Fibroblast of lung (primary cell): ENCODE data around the gene ITGA5. TPM values are rescaled to one million over a fixed set of nuclear protein-coding genes. Genes with fewer than 3 reads are reported as not detected.
A peak's percentile ranks its signal among the peaks of the same experiment; 100 is the strongest.

Experiments
- DNase-seq, 2 donors: peaks; one replicate each; pipeline versions ENCODE4 v3.0.0 to v3.0.0-alpha.2; 2010; ENCODE audit warnings: low read depth in 2 of 2
- H2AFZ ChIP-seq: 2 replicates; pipeline ENCODE4 v1.5.1; 2012; ENCODE audit warnings: low read length, control low read depth, inconsistent platforms
- H3K27ac ChIP-seq: 2 replicates; pipeline ENCODE4 v1.5.1; 2011; ENCODE audit warnings: low read length, control low read depth; ENCODE audit not compliant: insufficient read depth
- H3K27me3 ChIP-seq: 2 replicates; pipeline ENCODE4 v1.5.1; 2011; ENCODE audit warnings: mild to moderate bottlenecking, low read length; ENCODE audit not compliant: control insufficient read depth, insufficient read depth
- H3K36me3 ChIP-seq: 2 replicates; pipeline ENCODE4 v1.5.1; 2011; ENCODE audit warnings: low read length; ENCODE audit not compliant: control insufficient read depth, insufficient read depth
- H3K4me1 ChIP-seq: 2 replicates; pipeline ENCODE4 v1.5.1; 2011; ENCODE audit warnings: low read length; ENCODE audit not compliant: control insufficient read depth, insufficient read depth; ENCODE audit errors: extremely low read depth
- H3K4me2 ChIP-seq: 2 replicates; pipeline ENCODE4 v1.5.1; 2011; ENCODE audit warnings: low read length, control low read depth; ENCODE audit not compliant: insufficient read depth; ENCODE audit errors: extremely low read depth
- H3K4me3 ChIP-seq, 4 experiments: fragments of 200-600 bp in 1 of 4; sonication (generic) in 1 of 4; replicated peaks in 1 of 4; 2 replicates each; pipeline ENCODE4 v1.5.1; 2011 to 2016; ENCODE audit warnings: low read length in 4 of 4, low read depth in 3 of 4, mild to moderate bottlenecking in 3 of 4, control low read depth in 2 of 4, inconsistent platforms in 1 of 4, mixed read lengths in 1 of 4; ENCODE audit not compliant: insufficient read depth in 1 of 4; ENCODE audit errors: control extremely low read depth in 1 of 4
- H3K79me2 ChIP-seq: 2 replicates; pipeline ENCODE4 v1.5.1; 2012; ENCODE audit warnings: mild to moderate bottlenecking, low read length, inconsistent platforms; ENCODE audit not compliant: control insufficient read depth, insufficient read depth
- H3K9ac ChIP-seq: 2 replicates; pipeline ENCODE4 v1.5.1; 2011; ENCODE audit warnings: mild to moderate bottlenecking, low read length, control low read depth; ENCODE audit not compliant: insufficient read depth
- H3K9me3 ChIP-seq: 2 replicates; pipeline ENCODE4 v1.5.1; 2012; ENCODE audit warnings: low read depth, low read length; ENCODE audit not compliant: control insufficient read depth, insufficient read depth
- H4K20me1 ChIP-seq: 2 replicates; pipeline ENCODE4 v1.5.1; 2011; ENCODE audit warnings: low read length; ENCODE audit not compliant: control insufficient read depth, insufficient read depth; ENCODE audit errors: extremely low read depth
- CTCF ChIP-seq, 2 donors: IDR thresholded peaks in 1 of 2; conservative IDR thresholded peaks in 1 of 2; 1 replicate in 1 of 2; 2 replicates in 1 of 2; pipeline ENCODE4 v1.5.1; 2011 to 2012; ENCODE audit warnings: low read length in 2 of 2, control low read depth in 1 of 2, inconsistent platforms in 1 of 2, low read depth in 1 of 2, mild to moderate bottlenecking in 1 of 2
- EZH2 ChIP-seq: IDR thresholded peaks from 2 replicates; pipeline ENCODE4 v1.5.1; 2012; ENCODE audit warnings: low read length, control low read depth, mild to moderate bottlenecking; ENCODE audit errors: missing control alignments
- polyA plus RNA-seq, 2 donors: library from polyadenylated mRNA; depleted of rRNA in 1 of 2; stranded (reverse) in 1 of 2; unstranded in 1 of 2; fragments of >200 nt; gene quantifications; 2 replicates each; pipeline ENCODE4 v1.2.1, GENCODE V29; 2011 to 2012; ENCODE audit warnings: missing spikeins in 1 of 2
- total RNA-seq: library from RNA; depleted of rRNA; stranded (reverse); fragments of >200 nt; gene quantifications from 2 replicates; pipeline ENCODE4 v1.2.1, GENCODE V29; 2014

ITGA5 gene
- total and polyA plus RNA-seq, 2 donors (not counting 1 experiment from before 2014, with no cell fraction given), result 199 to 232 TPM

GRCh38 chr12:54386403-54387113 lies 32.5 kb downstream of the ITGA5 start:
- no peaks in the 10 kb centered on the region for H3K79me2 ChIP-seq
- H3K27me3 ChIP-seq, result no peaks in the 10 kb centered on the region
- H3K36me3 ChIP-seq, result no peaks in the 10 kb centered on the region
- TF ChIP-seq CTCF (conservative IDR thresholded peaks at IDR 0.05 in 1 of 2, IDR thresholded peaks at IDR 0.05 in 1 of 2; ENCODE audit: low read depth in 1 of 2, low read length in 2 of 2), result no peak
- TF ChIP-seq EZH2, result no peak
- no peak overlapping the region for H2AFZ ChIP-seq
- no peak overlapping the region for H3K4me3 ChIP-seq
- H3K9ac ChIP-seq, result no peak overlapping the region
- H4K20me1 ChIP-seq, result no peaks in the 10 kb centered on the region
- H3K4me1 ChIP-seq, result peaks cover 5% of the 10 kb centered on the region
- H3K9me3 ChIP-seq, result no peaks in the 10 kb centered on the region
- no peak for DNase-seq
- H3K27ac ChIP-seq, result no peak overlapping the region
- H3K4me2 ChIP-seq, result no peak overlapping the region

- Histone ChIP-seq H3K4me2 (no peak overlapping the region), H3K27ac (no peak overlapping the region), H4K20me1 (no peaks in the 10 kb centered on the region), H2AFZ (no peak overlapping the region), H3K79me2 (no peaks in the 10 kb centered on the region), H3K27me3 (no peaks in the 10 kb centered on the region), H3K36me3 (no peaks in the 10 kb centered on the region), H3K9me3 (no peaks in the 10 kb centered on the region), H3K9ac (no peak overlapping the region), H3K4me3 (no peak overlapping the region), H3K4me1 (peaks cover 5% of the 10 kb centered on the region)
- no peak for DNase-seq
- no peak for TF ChIP-seq EZH2
- TF ChIP-seq CTCF (conservative IDR thresholded peaks at IDR 0.05 in 1 of 2, IDR thresholded peaks at IDR 0.05 in 1 of 2; ENCODE audit: low read depth in 1 of 2, low read length in 2 of 2), result no peak
Measured at GRCh38 chr12:54385251-54385914, 33.7 kb downstream of the ITGA5 start.

- no peak within 1 kb of the TSS for H3K4me2 ChIP-seq
- H2AFZ ChIP-seq, result no peak within 1 kb of the TSS
- no peak within 1 kb of the TSS for H3K9ac ChIP-seq
- H3K4me3 ChIP-seq, result no peak within 1 kb of the TSS
- H3K27me3 ChIP-seq, result no peaks in the 10 kb centered on the region
- no peaks in the 10 kb centered on the region for H3K9me3 ChIP-seq
- no peaks in the 10 kb centered on the region for H4K20me1 ChIP-seq
- no peak for TF ChIP-seq EZH2
- TF ChIP-seq CTCF (conservative IDR thresholded peaks at IDR 0.05 in 1 of 2, IDR thresholded peaks at IDR 0.05 in 1 of 2; ENCODE audit: low read depth in 1 of 2, low read length in 2 of 2), result no peak
- no peaks in the 10 kb centered on the region for H3K36me3 ChIP-seq
- peaks cover 5% of the 10 kb centered on the region for H3K4me1 ChIP-seq
- H3K27ac ChIP-seq, result peak within 1 kb of the TSS; percentile 78
- no peaks in the 10 kb centered on the region for H3K79me2 ChIP-seq
- no peak for DNase-seq
Measured at GRCh38 chr12:54384591-54385041, 34.5 kb downstream of the ITGA5 start, which contains the start of gene ZNF385A. TSS of gene ZNF385A (minus strand) at chr12:54384733. CDS start at chr12:54384514, 219 bp downstream.
